ENCODE results near the gene USP36. TPM values are rescaled to one million over a fixed set of nuclear protein-coding genes. Genes with fewer than 3 reads are reported as not detected.
A peak's percentile ranks its signal among the peaks of the same experiment; 100 is the strongest.

The USP36 gene
- total and polyA plus RNA-seq, 9 of the 15 experiments (the other 6 are each of a cell fraction or from before 2014, with no cell fraction given): 6.4 to 72.8 (median 22.5) TPM

DNA sequence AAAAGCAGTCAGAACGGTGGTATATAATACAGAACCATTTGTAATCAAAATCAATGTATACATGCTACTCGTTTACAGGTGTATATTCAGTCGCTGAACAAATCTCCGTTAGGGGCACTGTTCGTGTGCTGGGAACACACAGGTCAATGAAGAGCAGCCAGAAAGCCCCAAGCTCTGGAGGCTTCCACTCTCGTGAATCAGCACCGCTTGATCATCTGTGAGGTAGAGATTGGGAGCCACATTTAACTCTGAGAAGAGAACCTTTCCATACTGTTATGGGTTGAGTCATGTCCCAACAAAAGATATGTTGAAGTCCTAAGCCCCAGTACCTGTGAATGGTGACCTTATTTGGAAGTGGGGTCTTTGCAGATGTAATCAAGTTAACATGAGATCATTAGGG, 53.2 kb downstream of the USP36 start (continued):
- no peak for TF ChIP-seq MYBL2 (IDR thresholded peaks at IDR 0.05; ENCODE audit: low read depth)
- no peak for TF ChIP-seq MYBL2 (CRISPR knock-in tag; IDR thresholded peaks at IDR 0.05; ENCODE audit: borderline replicate concordance)
- TF ChIP-seq PPARD (CRISPR knock-in tag; IDR thresholded peaks at IDR 0.05): no peak
- TF ChIP-seq, protein P1, sequence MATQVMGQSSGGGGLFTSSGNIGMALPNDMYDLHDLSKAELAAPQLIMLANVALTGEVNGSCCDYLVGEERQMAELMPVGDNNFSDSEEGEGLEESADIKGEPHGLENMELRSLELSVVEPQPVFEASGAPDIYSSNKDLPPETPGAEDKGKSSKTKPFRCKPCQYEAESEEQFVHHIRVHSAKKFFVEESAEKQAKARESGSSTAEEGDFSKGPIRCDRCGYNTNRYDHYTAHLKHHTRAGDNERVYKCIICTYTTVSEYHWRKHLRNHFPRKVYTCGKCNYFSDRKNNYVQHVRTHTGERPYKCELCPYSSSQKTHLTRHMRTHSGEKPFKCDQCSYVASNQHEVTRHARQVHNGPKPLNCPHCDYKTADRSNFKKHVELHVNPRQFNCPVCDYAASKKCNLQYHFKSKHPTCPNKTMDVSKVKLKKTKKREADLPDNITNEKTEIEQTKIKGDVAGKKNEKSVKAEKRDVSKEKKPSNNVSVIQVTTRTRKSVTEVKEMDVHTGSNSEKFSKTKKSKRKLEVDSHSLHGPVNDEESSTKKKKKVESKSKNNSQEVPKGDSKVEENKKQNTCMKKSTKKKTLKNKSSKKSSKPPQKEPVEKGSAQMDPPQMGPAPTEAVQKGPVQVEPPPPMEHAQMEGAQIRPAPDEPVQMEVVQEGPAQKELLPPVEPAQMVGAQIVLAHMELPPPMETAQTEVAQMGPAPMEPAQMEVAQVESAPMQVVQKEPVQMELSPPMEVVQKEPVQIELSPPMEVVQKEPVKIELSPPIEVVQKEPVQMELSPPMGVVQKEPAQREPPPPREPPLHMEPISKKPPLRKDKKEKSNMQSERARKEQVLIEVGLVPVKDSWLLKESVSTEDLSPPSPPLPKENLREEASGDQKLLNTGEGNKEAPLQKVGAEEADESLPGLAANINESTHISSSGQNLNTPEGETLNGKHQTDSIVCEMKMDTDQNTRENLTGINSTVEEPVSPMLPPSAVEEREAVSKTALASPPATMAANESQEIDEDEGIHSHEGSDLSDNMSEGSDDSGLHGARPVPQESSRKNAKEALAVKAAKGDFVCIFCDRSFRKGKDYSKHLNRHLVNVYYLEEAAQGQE (IDR thresholded peaks at IDR 0.05; ENCODE audit: borderline replicate concordance): peak; percentile 10; the same call in 1 of the 2 replicates
- TF ChIP-seq, protein P1 (CRISPR knock-in tag; IDR thresholded peaks at IDR 0.05; ENCODE audit: low read depth): no peak
- TF ChIP-seq, protein P2, sequence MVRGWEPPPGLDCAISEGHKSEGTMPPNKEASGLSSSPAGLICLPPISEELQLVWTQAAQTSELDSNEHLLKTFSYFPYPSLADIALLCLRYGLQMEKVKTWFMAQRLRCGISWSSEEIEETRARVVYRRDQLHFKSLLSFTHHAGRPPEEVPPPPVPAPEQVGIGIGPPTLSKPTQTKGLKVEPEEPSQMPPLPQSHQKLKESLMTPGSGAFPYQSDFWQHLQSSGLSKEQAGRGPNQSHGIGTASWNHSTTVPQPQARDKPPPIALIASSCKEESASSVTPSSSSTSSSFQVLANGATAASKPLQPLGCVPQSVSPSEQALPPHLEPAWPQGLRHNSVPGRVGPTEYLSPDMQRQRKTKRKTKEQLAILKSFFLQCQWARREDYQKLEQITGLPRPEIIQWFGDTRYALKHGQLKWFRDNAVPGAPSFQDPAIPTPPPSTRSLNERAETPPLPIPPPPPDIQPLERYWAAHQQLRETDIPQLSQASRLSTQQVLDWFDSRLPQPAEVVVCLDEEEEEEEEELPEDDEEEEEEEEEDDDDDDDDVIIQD (CRISPR knock-in tag; IDR thresholded peaks at IDR 0.05): no peak
- TF ChIP-seq, protein P3, sequence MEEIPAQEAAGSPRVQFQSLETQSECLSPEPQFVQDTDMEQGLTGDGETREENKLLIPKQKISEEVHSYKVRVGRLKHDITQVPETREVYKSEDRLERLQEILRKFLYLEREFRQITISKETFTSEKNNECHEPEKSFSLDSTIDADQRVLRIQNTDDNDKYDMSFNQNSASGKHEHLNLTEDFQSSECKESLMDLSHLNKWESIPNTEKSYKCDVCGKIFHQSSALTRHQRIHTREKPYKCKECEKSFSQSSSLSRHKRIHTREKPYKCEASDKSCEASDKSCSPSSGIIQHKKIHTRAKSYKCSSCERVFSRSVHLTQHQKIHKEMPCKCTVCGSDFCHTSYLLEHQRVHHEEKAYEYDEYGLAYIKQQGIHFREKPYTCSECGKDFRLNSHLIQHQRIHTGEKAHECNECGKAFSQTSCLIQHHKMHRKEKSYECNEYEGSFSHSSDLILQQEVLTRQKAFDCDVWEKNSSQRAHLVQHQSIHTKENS (CRISPR knock-in tag; IDR thresholded peaks at IDR 0.05): no peak
- no peak for TF ChIP-seq KAT8 (IDR thresholded peaks at IDR 0.05; ENCODE audit: low read depth)
- no peak for TF ChIP-seq BMI1 (IDR thresholded peaks at IDR 0.05; ENCODE audit: low read length)
- no peak for TF ChIP-seq CREBBP (IDR thresholded peaks at IDR 0.05; ENCODE audit: low read depth, low read length)
- peak; percentile 14; the same call in 1 of the 2 replicates for TF ChIP-seq TOE1 (IDR thresholded peaks at IDR 0.05; ENCODE audit: borderline replicate concordance)
- no peak for TF ChIP-seq TOE1 (CRISPR knock-in tag; IDR thresholded peaks at IDR 0.05; ENCODE audit: borderline replicate concordance, low read depth)
- no peak for TF ChIP-seq GABPA (tag; conservative IDR thresholded peaks at IDR 0.05; ENCODE audit: low read depth)
- no peak for TF ChIP-seq PHF21A (IDR thresholded peaks at IDR 0.05; ENCODE audit: borderline replicate concordance, low read depth)
- no peak for TF ChIP-seq GTF2E2 (tag; IDR thresholded peaks at IDR 0.05)
- peak in 1 of 2 experiments; percentile 53; a peak in 3 of 4 replicates for TF ChIP-seq KDM1A (IDR thresholded peaks at IDR 0.05)
- TF ChIP-seq SAP30 (IDR thresholded peaks at IDR 0.05; ENCODE audit: borderline replicate concordance, insufficient read depth, low read depth, low read length, poor library complexity, severe bottlenecking): no peak
- no peak for TF ChIP-seq RBM15 (IDR thresholded peaks at IDR 0.05; ENCODE audit: insufficient read depth, low read length)
- no peak for TF ChIP-seq ZNF197 (CRISPR knock-in tag; IDR thresholded peaks at IDR 0.05; ENCODE audit: low read depth)

All from K562 (cell line).